GM12872 (cell line): ENCODE results near the gene TCP11.

Source experiments
- CTCF ChIP-seq: IDR thresholded peaks from 3 replicates; pipeline ENCODE4 v1.5.1; 2011; ENCODE audit warnings: low read depth, mild to moderate bottlenecking, low read length, moderate library complexity; ENCODE audit not compliant: insufficient read depth

The TCP11 gene

GRCh38 chr6:35080821-35081425 is 60.2 kb downstream of the TCP11 start:
- TF ChIP-seq CTCF: no peak

- no peak for TF ChIP-seq CTCF
Measured at GRCh38 chr6:35080016-35080680, 61.0 kb downstream of the TCP11 start.

- TF ChIP-seq CTCF: no peak
Measured at GRCh38 chr6:35079311-35080000, 61.7 kb downstream of the TCP11 start.

- no peak for TF ChIP-seq CTCF
Measured at GRCh38 chr6:35078896-35079295, 62.2 kb downstream of the TCP11 start.

GRCh38 chr6:35078226-35078850 is 62.8 kb downstream of the TCP11 start:
- TF ChIP-seq CTCF: no peak

- TF ChIP-seq CTCF: no peak
Measured at GRCh38 chr6:35077713-35078105, 63.4 kb downstream of the TCP11 start.

- no peak for TF ChIP-seq CTCF
Measured at GRCh38 chr6:35076997-35077712, 64.0 kb downstream of the TCP11 start.
